ENCODE measurements around the gene BCOR. TPM values are rescaled to one million over a fixed set of nuclear protein-coding genes. Genes with fewer than 3 reads are reported as not detected.

Gene BCOR
- total RNA-seq, 1 donor from 2014 or later, result 15.1 TPM

DNA sequence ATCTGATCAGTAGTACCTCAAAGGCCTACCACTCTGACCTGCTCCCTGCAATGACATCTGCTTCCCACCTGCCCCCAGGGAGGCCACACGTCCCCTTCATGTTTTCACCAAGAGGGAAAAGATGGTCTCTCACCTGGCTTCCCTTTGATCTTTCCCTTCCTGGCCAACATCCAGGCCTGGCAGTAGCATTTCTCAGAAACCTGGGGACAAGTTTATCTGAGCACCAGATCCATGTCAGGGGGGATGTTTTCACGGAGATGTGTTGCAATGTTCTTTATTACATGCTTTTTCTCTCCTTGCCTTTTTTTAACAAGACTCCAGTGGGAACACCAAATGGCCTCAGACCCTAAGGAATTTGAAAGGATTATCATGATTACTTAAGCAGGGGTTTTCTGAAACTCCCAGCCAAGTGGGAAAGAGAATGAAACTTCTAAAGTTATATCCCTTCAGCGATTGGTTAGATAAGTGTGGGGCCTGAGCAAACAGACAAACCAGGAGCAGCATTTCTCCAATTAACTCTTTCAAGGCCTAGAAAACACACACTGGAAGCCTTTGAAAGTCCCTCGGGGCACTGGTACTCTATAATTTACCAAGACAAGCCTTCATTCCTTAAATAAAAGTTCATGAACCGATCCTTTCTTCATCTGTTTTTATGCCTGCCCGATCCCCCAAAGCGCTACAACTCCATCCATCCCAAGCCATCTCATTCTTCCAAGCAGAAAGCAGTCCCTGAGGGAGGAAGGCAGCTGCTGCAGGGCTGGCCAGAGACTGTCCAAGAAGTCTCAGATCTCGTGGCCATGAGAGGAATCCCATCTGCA is 94.1 kb downstream of the BCOR start:
- DNase-seq, result no peak

DNA sequence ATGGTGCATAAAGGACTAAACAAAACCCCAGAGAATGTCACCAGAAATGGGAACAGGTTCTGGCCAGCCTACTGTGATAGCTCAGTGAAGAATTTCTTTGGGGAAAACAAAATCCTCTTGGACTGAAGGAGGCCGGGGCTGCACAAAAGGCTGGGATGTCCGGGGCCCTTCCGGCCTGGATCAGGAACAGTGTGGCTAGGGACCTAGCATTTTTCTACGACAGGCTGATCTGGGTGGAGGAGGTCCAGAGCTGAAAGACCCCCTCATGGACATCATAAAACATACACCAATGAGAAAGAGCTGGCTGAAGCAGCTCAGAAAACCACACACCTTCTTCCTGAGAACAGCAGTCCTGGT is 94.7 kb downstream of the BCOR start:
- H3K9me3 ChIP-seq (replicated peaks), result no peaks in the 10 kb centered on the region
- TF ChIP-seq, protein P1, sequence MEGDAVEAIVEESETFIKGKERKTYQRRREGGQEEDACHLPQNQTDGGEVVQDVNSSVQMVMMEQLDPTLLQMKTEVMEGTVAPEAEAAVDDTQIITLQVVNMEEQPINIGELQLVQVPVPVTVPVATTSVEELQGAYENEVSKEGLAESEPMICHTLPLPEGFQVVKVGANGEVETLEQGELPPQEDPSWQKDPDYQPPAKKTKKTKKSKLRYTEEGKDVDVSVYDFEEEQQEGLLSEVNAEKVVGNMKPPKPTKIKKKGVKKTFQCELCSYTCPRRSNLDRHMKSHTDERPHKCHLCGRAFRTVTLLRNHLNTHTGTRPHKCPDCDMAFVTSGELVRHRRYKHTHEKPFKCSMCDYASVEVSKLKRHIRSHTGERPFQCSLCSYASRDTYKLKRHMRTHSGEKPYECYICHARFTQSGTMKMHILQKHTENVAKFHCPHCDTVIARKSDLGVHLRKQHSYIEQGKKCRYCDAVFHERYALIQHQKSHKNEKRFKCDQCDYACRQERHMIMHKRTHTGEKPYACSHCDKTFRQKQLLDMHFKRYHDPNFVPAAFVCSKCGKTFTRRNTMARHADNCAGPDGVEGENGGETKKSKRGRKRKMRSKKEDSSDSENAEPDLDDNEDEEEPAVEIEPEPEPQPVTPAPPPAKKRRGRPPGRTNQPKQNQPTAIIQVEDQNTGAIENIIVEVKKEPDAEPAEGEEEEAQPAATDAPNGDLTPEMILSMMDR (IDR thresholded peaks at IDR 0.05; ENCODE audit: borderline replicate concordance), result no peak
- DNase-seq, result no peak
- no peaks in the 10 kb centered on the region for H3K36me3 ChIP-seq
- H3K27me3 ChIP-seq (ENCODE audit: low read depth), result no peaks in the 10 kb centered on the region
- no peak overlapping the region for H3K4me3 ChIP-seq
- H3K27ac ChIP-seq (replicated peaks), result peak overlapping the region; percentile 55
- H3K4me1 ChIP-seq, result peaks cover 12% of the 10 kb centered on the region
- intact Hi-C loops (cut with micrococcal nuclease), result no loop called here

More for the DNA sequence above, 94.1 kb downstream of the BCOR start:
- no peaks in the 10 kb centered on the region for H3K36me3 ChIP-seq
- H3K4me1 ChIP-seq, result peaks cover 17% of the 10 kb centered on the region
- H3K9me3 ChIP-seq (replicated peaks), result no peaks in the 10 kb centered on the region
- TF ChIP-seq, protein P1 (IDR thresholded peaks at IDR 0.05; ENCODE audit: borderline replicate concordance), result no peak
- H3K27me3 ChIP-seq (ENCODE audit: low read depth), result no peaks in the 10 kb centered on the region
- H3K4me3 ChIP-seq, result no peak overlapping the region
- peak overlapping the region; percentile 55 for H3K27ac ChIP-seq (replicated peaks)
- intact Hi-C loops (cut with micrococcal nuclease), result no loop called here

Measured in left ventricle myocardium inferior (tissue), 1 donor.